CD14-positive monocyte (primary cell): ENCODE measurements around the gene PRKCA. TPM values are rescaled to one million over a fixed set of nuclear protein-coding genes. Genes with fewer than 3 reads are reported as not detected.

Experiments used
- DNase-seq, 3 donors: peaks; one replicate each; pipeline ENCODE4 v3.0.0-alpha.2; 2011 to 2022
- H2AFZ ChIP-seq: 2 replicates; pipeline ENCODE4 v1.6.0; 2012; ENCODE audit warnings: mild to moderate bottlenecking, low read depth, low read length, inconsistent platforms; ENCODE audit not compliant: insufficient read depth, poor library complexity, severe bottlenecking
- H3K27ac ChIP-seq, 2 donors: 1 replicate in 1 of 2; 2 replicates in 1 of 2; pipeline ENCODE4 v1.5.1; 2012 to 2013; ENCODE audit warnings: low read length in 2 of 2, control low read depth in 1 of 2, inconsistent platforms in 1 of 2, low read depth in 1 of 2, mild to moderate bottlenecking in 1 of 2
- H3K27me3 ChIP-seq, 2 donors: one replicate each; pipeline versions ENCODE4 v1.6.0 to v1.6.1; 2011 to 2013; ENCODE audit warnings: low read length in 2 of 2; ENCODE audit not compliant: control insufficient read depth in 2 of 2, insufficient read depth in 2 of 2
- H3K36me3 ChIP-seq, 2 donors: replicated peaks in 1 of 2; 1 replicate in 1 of 2; 2 replicates in 1 of 2; pipeline versions ENCODE4 v1.5.1 to v1.6.1; 2012 to 2013; ENCODE audit warnings: low read length in 2 of 2, control low read depth in 1 of 2, inconsistent platforms in 1 of 2, mild to moderate bottlenecking in 1 of 2; ENCODE audit not compliant: insufficient read depth in 2 of 2, control insufficient read depth in 1 of 2
- H3K4me1 ChIP-seq, 2 donors: 1 replicate in 1 of 2; 2 replicates in 1 of 2; pipeline versions ENCODE4 v1.5.1 to v1.6.1; 2012 to 2013; ENCODE audit warnings: low read length in 2 of 2, control low read depth in 1 of 2, inconsistent platforms in 1 of 2, mild to moderate bottlenecking in 1 of 2, moderate library complexity in 1 of 2; ENCODE audit not compliant: insufficient read depth in 2 of 2, control insufficient read depth in 1 of 2
- H3K4me2 ChIP-seq: replicated peaks from 2 replicates; pipeline ENCODE3; 2012; ENCODE audit warnings: low read length, moderate library complexity, mild to moderate bottlenecking; ENCODE audit not compliant: poor library complexity, severe bottlenecking; ENCODE audit errors: extremely low read depth
- H3K4me3 ChIP-seq, 3 experiments: fragments of 200-600 bp in 1 of 3; sonication (generic) in 1 of 3; replicated peaks in 1 of 3; 1 replicate in 2 of 3; 2 replicates in 1 of 3; pipeline ENCODE4 v1.5.1; 2011 to 2013; ENCODE audit warnings: low read length in 3 of 3, mild to moderate bottlenecking in 3 of 3, control low read depth in 2 of 3, low read depth in 2 of 3, inconsistent platforms in 1 of 3, moderate library complexity in 1 of 3
- H3K79me2 ChIP-seq: 2 replicates; pipeline ENCODE4 v1.6.0; 2012; ENCODE audit warnings: mild to moderate bottlenecking, control low read depth, inconsistent platforms, low read length, moderate library complexity; ENCODE audit not compliant: insufficient read depth
- H3K9ac ChIP-seq: 2 replicates; pipeline ENCODE4 v1.6.0; 2017; ENCODE audit warnings: low read length, mild to moderate bottlenecking; ENCODE audit not compliant: insufficient read depth, poor library complexity, severe bottlenecking
- H3K9me3 ChIP-seq, 2 donors: replicated peaks in 1 of 2; 1 replicate in 1 of 2; 2 replicates in 1 of 2; pipeline versions ENCODE4 v1.5.1 to v1.6.1; 2012 to 2013; ENCODE audit warnings: low read length in 2 of 2, control low read depth in 1 of 2; ENCODE audit not compliant: control insufficient read depth in 1 of 2, insufficient read depth in 1 of 2
- H4K20me1 ChIP-seq: 2 replicates; pipeline ENCODE4 v1.6.0; 2012; ENCODE audit warnings: mild to moderate bottlenecking, low read length, control low read depth, moderate library complexity; ENCODE audit not compliant: insufficient read depth
- H3K27ac Mint-ChIP-seq, 7 donors: one replicate each; pipeline ENCODE4 v1.8.0; 2020; ENCODE audit warnings: mild to moderate bottlenecking in 7 of 7, mixed read lengths in 7 of 7, moderate library complexity in 6 of 7, inconsistent platforms in 2 of 7
- H3K27me3 Mint-ChIP-seq, 3 donors: one replicate each; pipeline ENCODE4 v1.8.0; 2021 to 2022; ENCODE audit warnings: low read depth in 3 of 3, mild to moderate bottlenecking in 3 of 3, mixed read lengths in 3 of 3, moderate library complexity in 3 of 3, inconsistent platforms in 1 of 3
- H3K36me3 Mint-ChIP-seq, 2 donors: one replicate each; pipeline ENCODE4 v1.8.0; 2020; ENCODE audit warnings: mixed read lengths in 2 of 2, inconsistent platforms in 1 of 2, mild to moderate bottlenecking in 1 of 2
- H3K4me1 Mint-ChIP-seq: one replicate; pipeline ENCODE4 v1.8.0; 2020; ENCODE audit warnings: mild to moderate bottlenecking, mixed read lengths
- H3K4me3 Mint-ChIP-seq, 2 donors: one replicate each; pipeline ENCODE4 v1.8.0; 2020; ENCODE audit warnings: mild to moderate bottlenecking in 2 of 2, mixed read lengths in 2 of 2, moderate library complexity in 1 of 2
- H3K9me3 Mint-ChIP-seq, 7 donors: one replicate each; pipeline ENCODE4 v1.8.0; 2020 to 2022; ENCODE audit warnings: mixed read lengths in 7 of 7, mild to moderate bottlenecking in 6 of 7, moderate library complexity in 6 of 7, inconsistent platforms in 2 of 7
- WGBS: methylation state at CpG from one replicate; pipeline ENCODE4 v1.1.5; 2013; ENCODE audit warnings: missing lambda C conversion rate; ENCODE audit not compliant: insufficient coverage; 5-methylcytosine and 5-hydroxymethylcytosine counted together
- intact Hi-C, 2 donors: fragments of 100-400 bp; cut with micrococcal nuclease; formaldehyde crosslinking; loops; one replicate each; pipeline versions ENCODE4 v1.15.0 to v1.15.1; 2023
- polyA plus RNA-seq, 3 donors: library from polyadenylated mRNA; depleted of rRNA in 1 of 3; unstranded in 2 of 3; stranded (reverse) in 1 of 3; fragments of 300-500 nt in 2 of 3; fragments of >200 nt in 1 of 3; fragmentation: Illumina TruSeq in 2 of 3; gene quantifications; 1 replicate in 2 of 3; 2 replicates in 1 of 3; pipeline ENCODE4 v1.2.3, GENCODE V29; 2012 to 2021
- TF ChIP-seq, protein P1 (sequence below): fragments of 200-600 bp; IDR thresholded peaks from one replicate; pipeline ENCODE4 v1.8.0; 2022; ENCODE audit warnings: antibody characterized with exemption, mild to moderate bottlenecking

The PRKCA gene
- polyA plus RNA-seq, 3 donors, result 0.22 to 7.1 (median 0.30) TPM

DNA sequence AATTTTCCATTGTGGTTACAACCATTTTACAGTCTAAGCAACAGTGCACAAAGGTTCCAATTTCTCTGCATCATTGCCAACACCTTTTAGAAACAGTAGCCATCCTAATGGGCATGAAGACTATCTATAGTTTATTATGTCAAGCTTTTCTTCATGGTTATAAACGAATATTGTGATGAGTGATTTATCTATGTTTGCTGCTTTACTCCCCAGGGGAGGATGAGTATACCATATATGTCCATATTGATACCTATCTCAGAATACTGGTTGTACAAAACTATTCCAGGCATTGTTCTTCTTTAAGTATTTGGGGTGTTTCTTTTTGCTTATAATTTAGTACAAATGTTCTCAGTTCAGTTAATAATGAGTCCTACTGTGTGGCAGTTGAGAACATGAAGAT, 98.3 kb downstream of the PRKCA start:
- Histone ChIP-seq H3K79me2 (peaks cover 16% of the 10 kb centered on the region), H3K27ac (no peak overlapping the region), H3K4me1 (peaks cover 10 to 12% of the 10 kb centered on the region in 2 donors), H3K4me2 (no peak overlapping the region), H3K36me3 (no peaks in the 10 kb centered on the region), H3K9me3 (no peaks in the 10 kb centered on the region), H3K9ac (no peak overlapping the region), H3K27me3 (no peaks in the 10 kb centered on the region), H3K4me3 (no peak overlapping the region), H4K20me1 (peaks cover 5% of the 10 kb centered on the region), H2AFZ (no peak overlapping the region)
- H3K9me3 Mint-ChIP-seq, result peaks cover 0 to 2% (median 0%) of the 10 kb centered on the region in 7 donors
- intact Hi-C loops, result no loop called here
- H3K27me3 Mint-ChIP-seq, result peaks cover 0 to 6% (median 1%) of the 10 kb centered on the region in 3 donors
- H3K4me3 Mint-ChIP-seq, result no peak overlapping the region
- no CpG with 5 or more reads among the region's 1 CpG for WGBS
- peaks cover 26% of the 10 kb centered on the region for H3K4me1 Mint-ChIP-seq
- peaks cover 6% of the 10 kb centered on the region in 2 donors for H3K36me3 Mint-ChIP-seq
- TF ChIP-seq, protein P1, sequence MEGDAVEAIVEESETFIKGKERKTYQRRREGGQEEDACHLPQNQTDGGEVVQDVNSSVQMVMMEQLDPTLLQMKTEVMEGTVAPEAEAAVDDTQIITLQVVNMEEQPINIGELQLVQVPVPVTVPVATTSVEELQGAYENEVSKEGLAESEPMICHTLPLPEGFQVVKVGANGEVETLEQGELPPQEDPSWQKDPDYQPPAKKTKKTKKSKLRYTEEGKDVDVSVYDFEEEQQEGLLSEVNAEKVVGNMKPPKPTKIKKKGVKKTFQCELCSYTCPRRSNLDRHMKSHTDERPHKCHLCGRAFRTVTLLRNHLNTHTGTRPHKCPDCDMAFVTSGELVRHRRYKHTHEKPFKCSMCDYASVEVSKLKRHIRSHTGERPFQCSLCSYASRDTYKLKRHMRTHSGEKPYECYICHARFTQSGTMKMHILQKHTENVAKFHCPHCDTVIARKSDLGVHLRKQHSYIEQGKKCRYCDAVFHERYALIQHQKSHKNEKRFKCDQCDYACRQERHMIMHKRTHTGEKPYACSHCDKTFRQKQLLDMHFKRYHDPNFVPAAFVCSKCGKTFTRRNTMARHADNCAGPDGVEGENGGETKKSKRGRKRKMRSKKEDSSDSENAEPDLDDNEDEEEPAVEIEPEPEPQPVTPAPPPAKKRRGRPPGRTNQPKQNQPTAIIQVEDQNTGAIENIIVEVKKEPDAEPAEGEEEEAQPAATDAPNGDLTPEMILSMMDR, result no peak
- DNase-seq, result no peak
- no peak overlapping the region for H3K27ac Mint-ChIP-seq

DNA sequence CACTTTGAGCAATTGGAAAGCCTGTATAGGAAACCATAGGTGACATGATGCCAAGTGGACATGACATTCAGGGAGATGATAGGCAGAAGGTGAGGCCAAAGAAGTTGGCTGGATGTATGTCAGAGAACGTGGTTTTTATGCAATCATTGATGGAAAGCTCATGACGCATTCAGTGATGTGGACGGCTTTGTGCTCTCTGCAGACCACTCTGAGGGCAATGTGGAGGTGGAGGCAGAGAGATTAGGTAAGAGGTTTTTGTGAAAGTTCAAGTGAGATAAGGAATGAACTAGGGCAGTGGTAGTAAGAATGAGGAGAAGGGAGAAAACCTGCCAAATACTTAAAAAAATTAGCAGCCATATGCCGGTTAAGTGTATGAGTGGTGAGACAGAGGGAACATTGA, 99.0 kb downstream of the PRKCA start:
- Histone ChIP-seq H2AFZ (no peak overlapping the region), H4K20me1 (peaks cover 5% of the 10 kb centered on the region), H3K4me3 (no peak overlapping the region), H3K27me3 (no peaks in the 10 kb centered on the region), H3K9me3 (no peaks in the 10 kb centered on the region), H3K4me2 (no peak overlapping the region), H3K9ac (no peak overlapping the region), H3K27ac (no peak overlapping the region), H3K4me1 (peaks cover 14 to 19% of the 10 kb centered on the region in 2 donors), H3K79me2 (peaks cover 22% of the 10 kb centered on the region), H3K36me3 (no peaks in the 10 kb centered on the region)
- no peak for DNase-seq
- 98% methylated on average over 4 of the region's 4 CpGs for WGBS
- Mint-ChIP-seq H3K27ac (no peak overlapping the region), H3K9me3 (peaks cover 0 to 2% (median 0%) of the 10 kb centered on the region in 7 donors), H3K4me3 (no peak overlapping the region), H3K27me3 (peaks cover 0 to 5% (median 1%) of the 10 kb centered on the region in 3 donors), H3K36me3 (peaks cover 6% of the 10 kb centered on the region in 2 donors), H3K4me1 (peaks cover 32% of the 10 kb centered on the region)
- TF ChIP-seq, protein P1, result no peak
- intact Hi-C loops, result no loop called here
